Natural killer cell treated with Interleukin-12 subunit alpha and Interleukin-12 subunit beta and Interleukin-15 and Interleukin-18, amount 100 ng/mL, for 72 hours (primary cell): ENCODE results near the gene GID8. TPM values are rescaled to one million over a fixed set of nuclear protein-coding genes. Genes with fewer than 3 reads are reported as not detected.
"Not testable (repeated sequence)": the region's sequence is repeated elsewhere in the genome, so short reads cannot be mapped to it uniquely, and the experiment has no call there.

Experiments used
- ATAC-seq, 2 donors: fragments of 150-1000 bp; cut with Tn5 transposase in 1 of 2; sonication (Bioruptor Pico), chemical (Tn5 transposase) in 1 of 2; 2 replicates each; pipeline ENCODE4 v1.10.0; 2021
- DNase-seq: peaks from one replicate; pipeline ENCODE4 v3.0.0; 2022; ENCODE audit warnings: low spot score
- H3K27ac Mint-ChIP-seq, 2 donors: 1 replicate in 1 of 2; 2 replicates in 1 of 2; pipeline ENCODE4 v1.8.0; 2022; ENCODE audit warnings: mixed read lengths in 2 of 2, mild to moderate bottlenecking in 1 of 2, moderate library complexity in 1 of 2
- H3K27me3 Mint-ChIP-seq, 2 donors: 1 replicate in 1 of 2; 2 replicates in 1 of 2; pipeline ENCODE4 v1.8.0; 2022; ENCODE audit warnings: mixed read lengths in 2 of 2
- H3K36me3 Mint-ChIP-seq: one replicate; pipeline ENCODE4 v1.8.0; 2022; ENCODE audit warnings: mixed read lengths
- H3K4me1 Mint-ChIP-seq, 2 donors: 1 replicate in 1 of 2; 2 replicates in 1 of 2; pipeline ENCODE4 v1.8.0; 2022; ENCODE audit warnings: low read depth in 2 of 2, mixed read lengths in 2 of 2, mild to moderate bottlenecking in 1 of 2
- H3K4me3 Mint-ChIP-seq: one replicate; pipeline ENCODE4 v1.8.0; 2022; ENCODE audit warnings: mixed read lengths
- H3K9me3 Mint-ChIP-seq: 2 replicates; pipeline ENCODE4 v1.8.0; 2022; ENCODE audit warnings: mixed read lengths
- total RNA-seq, 2 donors: library from RNA; stranded (reverse); gene quantifications; one replicate each; pipeline ENCODE4 v1.2.3, GENCODE V29; 2022

GID8 gene
- total RNA-seq, 2 donors from 2014 or later, result 34.9 to 35.5 TPM

GRCh38 chr20:62957136-62958117 is 19.5 kb downstream of the GID8 start:
- no peaks in the 10 kb centered on the region for H3K9me3 Mint-ChIP-seq
- H3K27me3 Mint-ChIP-seq, result no peaks in the 10 kb centered on the region
- H3K27ac Mint-ChIP-seq, result no peak overlapping the region
- H3K36me3 Mint-ChIP-seq, result no peaks in the 10 kb centered on the region
- peaks cover 10 to 14% of the 10 kb centered on the region in 2 donors for H3K4me1 Mint-ChIP-seq
- no peak for DNase-seq
- ATAC-seq, result no peak
- no peak overlapping the region for H3K4me3 Mint-ChIP-seq

GRCh38 chr20:62958388-62959100 is 20.6 kb downstream of the GID8 start:
- no peak for DNase-seq
- H3K9me3 Mint-ChIP-seq, result no peaks in the 10 kb centered on the region
- no peak for ATAC-seq
- no peak overlapping the region for H3K27ac Mint-ChIP-seq
- no peaks in the 10 kb centered on the region for H3K36me3 Mint-ChIP-seq
- no peaks in the 10 kb centered on the region for H3K27me3 Mint-ChIP-seq
- no peak overlapping the region for H3K4me3 Mint-ChIP-seq
- peaks cover 10 to 13% of the 10 kb centered on the region in 2 donors for H3K4me1 Mint-ChIP-seq

- Mint-ChIP-seq H3K36me3 (no peaks in the 10 kb centered on the region), H3K9me3 (no peaks in the 10 kb centered on the region), H3K4me1 (peaks cover 4 to 5% of the 10 kb centered on the region in 2 donors), H3K27me3 (no peaks in the 10 kb centered on the region), H3K27ac (no peak overlapping the region), H3K4me3 (no peak overlapping the region)
- no peak for DNase-seq
- ATAC-seq, result peak; percentile 70 to 71
Measured at GRCh38 chr20:62959101-62959971, 21.4 kb downstream of the GID8 start.

- H3K4me3 Mint-ChIP-seq, result no peak overlapping the region
- H3K36me3 Mint-ChIP-seq, result no peaks in the 10 kb centered on the region
- no peaks in the 10 kb centered on the region for H3K9me3 Mint-ChIP-seq
- no peak overlapping the region for H3K27ac Mint-ChIP-seq
- no peaks in the 10 kb centered on the region for H3K27me3 Mint-ChIP-seq
- H3K4me1 Mint-ChIP-seq, result peaks cover 4 to 5% of the 10 kb centered on the region in 2 donors
- DNase-seq (no peak), ATAC-seq (no peak)
Measured at GRCh38 chr20:62959998-62960436, 22.1 kb downstream of the GID8 start.

GRCh38 chr20:62960446-62961309 is 22.7 kb downstream of the GID8 start:
- not testable (repeated sequence) for H3K27me3 Mint-ChIP-seq, H3K9me3 Mint-ChIP-seq, H3K4me3 Mint-ChIP-seq, H3K27ac Mint-ChIP-seq, DNase-seq, H3K36me3 Mint-ChIP-seq, ATAC-seq, H3K4me1 Mint-ChIP-seq

GRCh38 chr20:62961310-62961783 is 23.4 kb downstream of the GID8 start:
- no peaks in the 10 kb centered on the region for H3K9me3 Mint-ChIP-seq
- no peak for DNase-seq
- no peaks in the 10 kb centered on the region for H3K27me3 Mint-ChIP-seq
- peaks cover 4 to 5% of the 10 kb centered on the region in 2 donors for H3K4me1 Mint-ChIP-seq
- H3K36me3 Mint-ChIP-seq, result no peaks in the 10 kb centered on the region
- H3K27ac Mint-ChIP-seq, result no peak overlapping the region
- ATAC-seq, result no peak
- no peak overlapping the region for H3K4me3 Mint-ChIP-seq

- Mint-ChIP-seq H3K36me3 (no peaks in the 10 kb centered on the region), H3K27me3 (no peaks in the 10 kb centered on the region), H3K4me3 (no peak overlapping the region), H3K4me1 (peaks cover 4 to 5% of the 10 kb centered on the region in 2 donors), H3K27ac (no peak overlapping the region), H3K9me3 (no peaks in the 10 kb centered on the region)
- DNase-seq (no peak), ATAC-seq (no peak)
Measured at GRCh38 chr20:62961799-62962198, 23.9 kb downstream of the GID8 start.

- Mint-ChIP-seq H3K27ac (no peak overlapping the region), H3K36me3 (no peaks in the 10 kb centered on the region), H3K4me1 (peaks cover 4 to 5% of the 10 kb centered on the region in 2 donors), H3K9me3 (no peaks in the 10 kb centered on the region), H3K4me3 (no peak overlapping the region), H3K27me3 (no peaks in the 10 kb centered on the region)
- ATAC-seq (no peak), DNase-seq (no peak)
Measured at GRCh38 chr20:62962221-62962879, 24.4 kb downstream of the GID8 start.

- Mint-ChIP-seq H3K27me3 (no peaks in the 10 kb centered on the region), H3K4me1 (peaks cover 4 to 5% of the 10 kb centered on the region in 2 donors), H3K36me3 (no peaks in the 10 kb centered on the region), H3K4me3 (no peak overlapping the region), H3K9me3 (no peaks in the 10 kb centered on the region), H3K27ac (no peak overlapping the region)
- no peak for ATAC-seq
- no peak for DNase-seq
Measured at GRCh38 chr20:62962891-62963613, 25.1 kb downstream of the GID8 start.

GRCh38 chr20:62963614-62964397 is 25.9 kb downstream of the GID8 start:
- peaks cover 4 to 5% of the 10 kb centered on the region in 2 donors for H3K4me1 Mint-ChIP-seq
- H3K36me3 Mint-ChIP-seq, result no peaks in the 10 kb centered on the region
- no peak for ATAC-seq
- H3K27me3 Mint-ChIP-seq, result no peaks in the 10 kb centered on the region
- DNase-seq, result no peak
- no peaks in the 10 kb centered on the region for H3K9me3 Mint-ChIP-seq
- H3K27ac Mint-ChIP-seq, result no peak overlapping the region
- no peak overlapping the region for H3K4me3 Mint-ChIP-seq

- Mint-ChIP-seq H3K4me1 (peaks cover 4% of the 10 kb centered on the region in 2 donors), H3K36me3 (no peaks in the 10 kb centered on the region), H3K9me3 (no peaks in the 10 kb centered on the region), H3K27me3 (no peaks in the 10 kb centered on the region), H3K4me3 (no peak overlapping the region), H3K27ac (no peak overlapping the region)
- ATAC-seq, result no peak
- no peak for DNase-seq
Measured at GRCh38 chr20:62964700-62965099, 26.8 kb downstream of the GID8 start.
